PC-3 (cell line): Measurements from ENCODE around the gene GNB1. TPM values are rescaled to one million over a fixed set of nuclear protein-coding genes. Genes with fewer than 3 reads are reported as not detected.

Source experiments
- ATAC-seq: fragments of 200-7000 bp; cut with Tn5 transposase; 2 replicates; pipeline ENCODE4 v1.9.1; 2020; ENCODE audit warnings: mild to moderate bottlenecking, moderate library complexity
- BruUV-seq: library from RNA; stranded (reverse); fragments of 400-500 nt; replicated peaks from 2 replicates; lab custom pipeline; 2021; lab: Mats Ljungman, UMichigan
- CTCF ChIA-PET: fragments of 300-600 bp; sonication (Branson Sonifier 250); formaldehyde crosslinking; loops from one replicate; lab custom pipeline; 2022; ENCODE audit warnings: antibody characterized with exemption; lab: Charles Lee
- POLR2A ChIA-PET: fragments of 300-600 bp; sonication (Branson Sonifier 250); formaldehyde crosslinking; loops from one replicate; lab custom pipeline; 2022; ENCODE audit warnings: antibody characterized with exemption; ENCODE audit not compliant: unreplicated experiment; lab: Charles Lee
- DNase-seq: peaks from one replicate; pipeline ENCODE4 v3.0.0-alpha.2; 2015
- H2AFZ ChIP-seq: fragments of 300-600 bp; sonication (generic); 2 replicates; pipeline ENCODE4 v1.6.0; 2016; ENCODE audit warnings: antibody characterized with exemption, low read length
- H3F3A ChIP-seq: fragments of 300-600 bp; sonication (generic); one replicate; pipeline ENCODE4 v1.6.0; 2017; ENCODE audit warnings: antibody characterized with exemption, low read length, control low read depth, mild to moderate bottlenecking; ENCODE audit not compliant: unreplicated experiment
- H3K27ac ChIP-seq: fragments of 300-600 bp; sonication (generic); 2 replicates; pipeline ENCODE4 v1.5.1; 2016; ENCODE audit warnings: mild to moderate bottlenecking, low read length
- H3K27me3 ChIP-seq: fragments of 300-600 bp; sonication (generic); 2 replicates; pipeline ENCODE4 v1.6.1; 2016; ENCODE audit warnings: low read length, mixed read lengths
- H3K36me3 ChIP-seq: fragments of 300-600 bp; sonication (generic); 2 replicates; pipeline ENCODE4 v1.6.1; 2016; ENCODE audit warnings: low read depth, mixed run types, low read length, mixed read lengths
- H3K4me1 ChIP-seq: fragments of 300-600 bp; sonication (generic); 2 replicates; pipeline ENCODE4 v1.5.1; 2016; ENCODE audit warnings: low read length; ENCODE audit not compliant: insufficient read depth
- H3K4me2 ChIP-seq: fragments of 300-600 bp; sonication (generic); 2 replicates; pipeline ENCODE4 v1.6.0; 2016; ENCODE audit warnings: low read length
- H3K4me3 ChIP-seq: fragments of 300-600 bp; sonication (generic); 2 replicates; pipeline ENCODE4 v1.5.1; 2016; ENCODE audit warnings: mild to moderate bottlenecking, low read length, mixed read lengths
- H3K79me2 ChIP-seq: fragments of 300-600 bp; sonication (generic); 2 replicates; pipeline ENCODE4 v1.6.1; 2017; ENCODE audit warnings: low read length, mixed read lengths
- H3K9ac ChIP-seq: fragments of 300-600 bp; sonication (generic); 2 replicates; pipeline ENCODE4 v1.6.0; 2016; ENCODE audit warnings: mild to moderate bottlenecking, low read length
- H3K9me2 ChIP-seq: fragments of 300-600 bp; sonication (generic); replicated peaks from 2 replicates; pipeline ENCODE4 v1.6.1; 2016; ENCODE audit warnings: mixed run types, low read length, mixed read lengths
- H3K9me3 ChIP-seq: fragments of 300-600 bp; sonication (generic); 2 replicates; pipeline ENCODE4 v1.6.1; 2016; ENCODE audit warnings: low read length, mixed read lengths
- H4K20me1 ChIP-seq: fragments of 300-600 bp; sonication (generic); 2 replicates; pipeline ENCODE4 v1.6.1; 2016; ENCODE audit warnings: low read length, mixed read lengths
- CTCF ChIP-seq: fragments of 300-600 bp; sonication (generic); conservative IDR thresholded peaks from 2 replicates; pipeline ENCODE4 v1.5.1; 2017; ENCODE audit warnings: antibody characterized with exemption, low read depth, mild to moderate bottlenecking, low read length
- EZH2 ChIP-seq: fragments of 300-600 bp; sonication (generic); IDR thresholded peaks from one replicate; pipeline ENCODE4 v1.6.1; 2017; ENCODE audit warnings: antibody characterized with exemption, mild to moderate bottlenecking, low read length; ENCODE audit not compliant: unreplicated experiment
- EZH2phosphoT487 ChIP-seq: fragments of 300-600 bp; sonication (generic); IDR thresholded peaks from 2 replicates; pipeline ENCODE4 v1.6.1; 2018; ENCODE audit warnings: mild to moderate bottlenecking, antibody characterized with exemption, low read length, borderline replicate concordance
- intact Hi-C: fragments of 100-400 bp; cut with micrococcal nuclease; formaldehyde crosslinking; loops from 2 replicates; pipeline ENCODE4 v1.9.0; 2023
- total RNA-seq: library from RNA; depleted of rRNA; stranded (reverse); fragments of >200 nt; gene quantifications from 2 replicates; pipeline ENCODE4 v1.2.3, GENCODE V29; 2014

Gene GNB1
- total RNA-seq, 1 experiment from 2014 or later: 125 TPM

GRCh38 chr1:1842360-1843146 is 48.3 kb downstream of the GNB1 start:
- peaks cover 94% of the 10 kb centered on the region for H3K79me2 ChIP-seq
- intact Hi-C loops: no loop called here
- H3F3A ChIP-seq: no peaks in the 10 kb centered on the region
- no peaks in the 10 kb centered on the region for H3K27me3 ChIP-seq
- no TSS peak for BruUV-seq
- no peak overlapping the region for H3K27ac ChIP-seq
- no peak overlapping the region for H3K9ac ChIP-seq
- DNase-seq (no peak), ATAC-seq (no peak)
- CTCF ChIA-PET: no interaction called here
- peaks cover 58% of the 10 kb centered on the region for H4K20me1 ChIP-seq
- no peaks in the 10 kb centered on the region for H3K9me3 ChIP-seq
- H3K4me3 ChIP-seq: no peak overlapping the region
- no peaks in the 10 kb centered on the region for H3K9me2 ChIP-seq
- POLR2A ChIA-PET: no interaction called here
- no peak overlapping the region for H2AFZ ChIP-seq
- peaks cover 17% of the 10 kb centered on the region; the same call in 1 of the 2 replicates for H3K36me3 ChIP-seq
- TF ChIP-seq CTCF: no peak
- no peak for TF ChIP-seq EZH2
- TF ChIP-seq EZH2phosphoT487: no peak
- no peak overlapping the region for H3K4me2 ChIP-seq
- no peaks in the 10 kb centered on the region for H3K4me1 ChIP-seq

- Histone ChIP-seq H3K9me3 (no peaks in the 10 kb centered on the region), H2AFZ (no peak overlapping the region), H3K27ac (no peak overlapping the region), H3K79me2 (peaks cover 90% of the 10 kb centered on the region), H3K4me3 (no peak overlapping the region), H4K20me1 (peaks cover 49% of the 10 kb centered on the region), H3K27me3 (no peaks in the 10 kb centered on the region), H3F3A (no peaks in the 10 kb centered on the region), H3K9me2 (no peaks in the 10 kb centered on the region), H3K4me1 (no peaks in the 10 kb centered on the region), H3K4me2 (no peak overlapping the region), H3K36me3 (peaks cover 15% of the 10 kb centered on the region; the same call in 1 of the 2 replicates), H3K9ac (no peak overlapping the region)
- ChIA-PET POLR2A (no interaction called here), CTCF (no interaction called here)
- BruUV-seq: no TSS peak
- intact Hi-C loops: no loop called here
- peak; percentile 41; the same call in 1 of the 2 replicates for ATAC-seq
- TF ChIP-seq CTCF (0 out of 2 replicates have a peak, but pooled peaks have one; percentile 17), EZH2 (no peak), EZH2phosphoT487 (no peak)
- no peak for DNase-seq
These were observed 49.3 kb downstream of the GNB1 start for GRCh38 chr1:1841575-1841995.

DNA sequence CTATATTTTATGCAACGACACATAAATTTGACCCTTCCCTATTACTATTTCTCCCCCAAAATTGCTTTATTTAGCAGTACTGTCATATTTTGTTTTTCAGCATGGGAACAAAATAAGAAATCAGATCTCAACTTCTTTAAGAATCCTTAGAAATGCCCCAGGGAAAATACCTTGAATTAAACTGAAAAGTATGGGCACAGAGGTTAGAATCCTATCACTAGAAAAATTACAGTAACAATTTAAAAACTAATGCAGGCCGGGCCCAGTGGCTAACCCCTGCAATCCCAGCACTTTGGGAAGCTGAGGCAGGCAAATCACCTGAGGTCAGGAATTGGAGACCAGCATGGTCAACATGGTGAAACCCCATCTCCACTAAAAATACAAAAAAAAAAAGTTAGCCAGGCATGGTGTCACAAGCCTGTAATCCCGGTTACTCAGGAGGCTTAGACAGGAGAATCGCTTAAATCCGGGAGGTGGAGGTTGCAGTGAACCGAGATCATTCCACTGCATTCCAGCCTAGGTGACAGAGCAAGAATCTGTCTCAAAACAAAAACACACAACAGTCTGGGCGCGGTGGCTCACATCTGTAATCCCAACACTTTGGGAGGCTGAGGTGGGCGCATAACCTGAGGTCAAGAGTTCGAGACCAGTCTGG is 51.4 kb downstream of the GNB1 start:
- Histone ChIP-seq H3F3A (no peaks in the 10 kb centered on the region), H3K9me3 (no peaks in the 10 kb centered on the region), H3K79me2 (peaks cover 86% of the 10 kb centered on the region), H3K4me1 (no peaks in the 10 kb centered on the region), H4K20me1 (peaks cover 45% of the 10 kb centered on the region), H3K9ac (no peak overlapping the region), H3K9me2 (no peaks in the 10 kb centered on the region), H3K4me3 (no peak overlapping the region), H3K4me2 (no peak overlapping the region), H3K27ac (no peak overlapping the region), H3K36me3 (peaks cover 32% of the 10 kb centered on the region; the same call in 1 of the 2 replicates), H2AFZ (no peak overlapping the region), H3K27me3 (no peaks in the 10 kb centered on the region)
- ChIA-PET CTCF (no interaction called here), POLR2A (no interaction called here)
- no peak for DNase-seq
- ATAC-seq: no peak
- TF ChIP-seq CTCF (no peak), EZH2phosphoT487 (no peak), EZH2 (no peak)
- BruUV-seq: no TSS peak
- intact Hi-C loops: no loop called here
